MV-4-11 (cell line): Measurements from ENCODE around the gene GABRB2.

ENCODE experiments used
- DNase-seq: peaks from one replicate; lab custom pipeline; 2025; lab: John Stamatoyannopoulos, UW

GABRB2 gene

GRCh38 chr5:161471211-161471950 lies 75.1 kb downstream of the GABRB2 start:
- DNase-seq = no peak

- DNase-seq = no peak
Measured at GRCh38 chr5:161467703-161468102, 78.8 kb downstream of the GABRB2 start.

- DNase-seq = no peak
Measured at GRCh38 chr5:161460741-161461140, 85.8 kb downstream of the GABRB2 start.

GRCh38 chr5:161446655-161447054 lies 99.9 kb downstream of the GABRB2 start:
- no peak for DNase-seq

- DNase-seq = no peak
Measured at GRCh38 chr5:161442471-161442870, 104.1 kb downstream of the GABRB2 start.

- DNase-seq = no peak
Measured at GRCh38 chr5:161432798-161433197, 113.7 kb downstream of the GABRB2 start.

GRCh38 chr5:161431963-161432362 lies 114.6 kb downstream of the GABRB2 start:
- DNase-seq = no peak

GRCh38 chr5:161421067-161421466 lies 125.5 kb downstream of the GABRB2 start:
- no peak for DNase-seq

GRCh38 chr5:161420521-161420920 lies 126.0 kb downstream of the GABRB2 start:
- DNase-seq = no peak

GRCh38 chr5:161414896-161415295 lies 131.6 kb downstream of the GABRB2 start:
- no peak for DNase-seq

GRCh38 chr5:161414037-161414436 lies 132.5 kb downstream of the GABRB2 start:
- DNase-seq = no peak

- DNase-seq = no peak
Measured at GRCh38 chr5:161412792-161413191, 133.7 kb downstream of the GABRB2 start.

- no peak for DNase-seq
Measured at GRCh38 chr5:161411156-161411555, 135.4 kb downstream of the GABRB2 start.

- DNase-seq = no peak
Measured at GRCh38 chr5:161410640-161411039, 135.9 kb downstream of the GABRB2 start.

- no peak for DNase-seq
Measured at GRCh38 chr5:161409471-161409870, 137.1 kb downstream of the GABRB2 start.

GRCh38 chr5:161406880-161407279 lies 139.6 kb downstream of the GABRB2 start:
- DNase-seq = no peak

GRCh38 chr5:161403996-161404395 lies 142.5 kb downstream of the GABRB2 start:
- DNase-seq = no peak

- DNase-seq = no peak
Measured at GRCh38 chr5:161403121-161403520, 143.4 kb downstream of the GABRB2 start.

- no peak for DNase-seq
Measured at GRCh38 chr5:161400583-161400982, 145.9 kb downstream of the GABRB2 start.

- no peak for DNase-seq
Measured at GRCh38 chr5:161399996-161400562, 146.4 kb downstream of the GABRB2 start.

- DNase-seq = no peak
Measured at GRCh38 chr5:161397448-161397847, 149.1 kb downstream of the GABRB2 start.

- peak; percentile 5 for DNase-seq
Measured at GRCh38 chr5:161396171-161396570, 150.4 kb downstream of the GABRB2 start.

- no peak for DNase-seq
Measured at GRCh38 chr5:161391724-161392123, 154.8 kb downstream of the GABRB2 start.

GRCh38 chr5:161391016-161391415 lies 155.5 kb downstream of the GABRB2 start:
- no peak for DNase-seq
